Spleen (tissue), 7 donors: ENCODE data around the gene H6PD.

ENCODE experiments used
- POLR2A ChIP-seq, 3 donors: fragments of 450-650 bp; IDR thresholded peaks; one replicate each; pipeline ENCODE4 v1.5.1; 2017; ENCODE audit warnings: antibody characterized with exemption in 3 of 3, mild to moderate bottlenecking in 1 of 3
- POLR2AphosphoS5 ChIP-seq, 3 donors: sonication (generic); formaldehyde crosslinking; IDR thresholded peaks; one replicate each; pipeline ENCODE4 v1.5.1; 2017; ENCODE audit warnings: antibody characterized with exemption in 3 of 3
- TF ChIP-seq, protein P1 (sequence below), 11 experiments: fragments of 200-600 bp in 7 of 11; fragments of 450-650 bp in 4 of 11; sonication (generic) in 4 of 11; IDR thresholded peaks in 8 of 11; conservative IDR thresholded peaks in 3 of 11; 1 replicate in 7 of 11; 2 replicates in 4 of 11; pipeline versions ENCODE4 v1.4.0 to v1.8.0; 2016 to 2021; ENCODE audit warnings: antibody characterized with exemption in 11 of 11, inconsistent platforms in 4 of 11, mild to moderate bottlenecking in 1 of 11
- donor health status: DM: no; HTN: no; CAD: no; lungs with moderate emphysema.
- donor health status: DM: no; HTN: no; CAD: no.
- donor health status: DM: no; HTN: no; CAD: no.

DNA sequence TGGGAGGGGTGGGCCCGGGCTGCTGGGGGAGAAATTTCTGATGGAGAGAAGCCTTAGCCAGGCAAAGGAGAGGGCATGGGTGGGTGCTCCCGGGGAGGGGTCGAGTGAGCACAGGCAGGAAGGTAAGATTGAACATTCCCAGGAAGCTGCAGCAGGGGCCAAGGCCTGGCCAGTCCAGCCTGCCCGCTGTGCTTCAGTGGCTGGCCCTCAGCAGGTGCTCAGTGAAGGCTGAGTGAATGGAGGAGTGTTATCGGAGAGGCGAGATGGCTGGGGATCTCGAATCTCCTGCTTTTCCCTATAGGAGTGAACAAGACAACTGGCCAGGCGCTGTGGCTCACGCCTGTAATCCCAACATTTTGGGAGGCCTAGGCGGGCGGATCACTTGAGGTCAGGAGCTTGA, 79.0 kb downstream of the H6PD start:
- no peak for TF ChIP-seq POLR2A (IDR thresholded peaks at IDR 0.05)
- TF ChIP-seq, protein P1, sequence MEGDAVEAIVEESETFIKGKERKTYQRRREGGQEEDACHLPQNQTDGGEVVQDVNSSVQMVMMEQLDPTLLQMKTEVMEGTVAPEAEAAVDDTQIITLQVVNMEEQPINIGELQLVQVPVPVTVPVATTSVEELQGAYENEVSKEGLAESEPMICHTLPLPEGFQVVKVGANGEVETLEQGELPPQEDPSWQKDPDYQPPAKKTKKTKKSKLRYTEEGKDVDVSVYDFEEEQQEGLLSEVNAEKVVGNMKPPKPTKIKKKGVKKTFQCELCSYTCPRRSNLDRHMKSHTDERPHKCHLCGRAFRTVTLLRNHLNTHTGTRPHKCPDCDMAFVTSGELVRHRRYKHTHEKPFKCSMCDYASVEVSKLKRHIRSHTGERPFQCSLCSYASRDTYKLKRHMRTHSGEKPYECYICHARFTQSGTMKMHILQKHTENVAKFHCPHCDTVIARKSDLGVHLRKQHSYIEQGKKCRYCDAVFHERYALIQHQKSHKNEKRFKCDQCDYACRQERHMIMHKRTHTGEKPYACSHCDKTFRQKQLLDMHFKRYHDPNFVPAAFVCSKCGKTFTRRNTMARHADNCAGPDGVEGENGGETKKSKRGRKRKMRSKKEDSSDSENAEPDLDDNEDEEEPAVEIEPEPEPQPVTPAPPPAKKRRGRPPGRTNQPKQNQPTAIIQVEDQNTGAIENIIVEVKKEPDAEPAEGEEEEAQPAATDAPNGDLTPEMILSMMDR (IDR thresholded peaks at IDR 0.05 in 8 of 11, conservative IDR thresholded peaks at IDR 0.05 in 3 of 11): no peak
- no peak for TF ChIP-seq POLR2AphosphoS5 (IDR thresholded peaks at IDR 0.05)
